Measurements from ENCODE around the gene APMAP.

DNA sequence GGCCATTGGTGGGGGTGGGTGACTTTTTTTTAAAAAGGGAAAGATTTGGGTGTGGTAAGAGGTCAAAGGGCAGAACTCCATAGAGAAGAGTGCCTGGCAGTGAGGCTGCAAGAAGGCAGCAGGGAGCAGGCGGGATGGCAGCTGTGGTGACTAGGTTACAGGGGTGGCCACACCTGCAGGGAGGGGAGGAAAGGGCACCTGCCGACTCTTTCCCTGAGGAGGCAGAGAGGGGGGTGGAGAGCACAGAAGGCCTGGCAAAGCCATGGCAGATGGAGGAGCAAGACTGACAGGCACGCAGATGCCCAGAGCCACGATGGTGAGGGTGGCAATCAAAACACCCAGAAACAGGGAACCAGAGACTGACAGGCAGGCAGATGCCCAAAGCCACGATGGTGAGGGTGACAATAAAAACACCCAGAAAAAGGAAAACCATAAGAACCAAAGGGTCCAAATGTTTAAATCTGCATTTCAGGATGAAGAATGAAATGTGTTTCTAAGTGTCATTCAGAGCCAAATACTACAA is 24.2 kb downstream of the APMAP start:
- TF ChIP-seq POLR2A (IDR thresholded peaks at IDR 0.05; ENCODE audit: low read length) (no peak), GATA1 (IDR thresholded peaks at IDR 0.05; ENCODE audit: low read depth, low read length) (no peak)
